ENCODE data around the gene STX4. TPM values are rescaled to one million over a fixed set of nuclear protein-coding genes. Genes with fewer than 3 reads are reported as not detected.
A peak's percentile ranks its signal among the peaks of the same experiment; 100 is the strongest.

Gene STX4
- polyA plus RNA-seq, 1 of the 3 experiments (the other 2 are of a cell fraction): 117 TPM

DNA sequence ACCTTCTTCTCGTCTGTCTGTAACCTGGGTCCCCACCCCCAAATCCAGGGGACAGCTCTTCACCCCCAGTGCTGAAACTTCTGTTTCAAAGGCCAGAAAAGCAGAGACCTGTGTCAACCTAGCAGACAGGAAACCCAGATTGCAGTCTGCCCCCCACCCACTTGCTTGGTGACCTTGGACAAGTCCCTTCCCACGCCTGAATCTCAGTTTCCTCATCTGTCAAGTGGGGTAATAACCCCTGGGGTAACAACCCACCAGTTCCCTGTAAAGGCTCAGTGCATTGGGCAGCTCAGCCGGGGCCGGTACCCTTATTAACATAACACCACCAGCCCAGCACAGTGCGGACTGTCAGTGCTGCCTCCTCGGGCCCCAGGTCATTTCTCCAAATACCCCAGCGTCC, 24.2 kb upstream of the STX4 start:
- H3F3A ChIP-seq (replicated peaks; ENCODE audit: insufficient read depth): peaks cover 11% of the 10 kb centered on the region
- peak overlapping the region; percentile 54 to 73 for H3K4me3 ChIP-seq (ENCODE audit: low read depth in 2 of 2, low read length in 1 of 2)
- no peaks in the 10 kb centered on the region for H3K36me3 ChIP-seq (replicated peaks in 1 of 2; ENCODE audit: control insufficient read depth in 1 of 2, insufficient read depth in 2 of 2, low read length in 1 of 2)
- peak overlapping the region; percentile 87 for H3K4me2 ChIP-seq
- DNase-seq: peak; percentile 15
- TF ChIP-seq FOXJ3 (CRISPR knock-in tag; IDR thresholded peaks at IDR 0.05): no peak
- TF ChIP-seq, protein P1, sequence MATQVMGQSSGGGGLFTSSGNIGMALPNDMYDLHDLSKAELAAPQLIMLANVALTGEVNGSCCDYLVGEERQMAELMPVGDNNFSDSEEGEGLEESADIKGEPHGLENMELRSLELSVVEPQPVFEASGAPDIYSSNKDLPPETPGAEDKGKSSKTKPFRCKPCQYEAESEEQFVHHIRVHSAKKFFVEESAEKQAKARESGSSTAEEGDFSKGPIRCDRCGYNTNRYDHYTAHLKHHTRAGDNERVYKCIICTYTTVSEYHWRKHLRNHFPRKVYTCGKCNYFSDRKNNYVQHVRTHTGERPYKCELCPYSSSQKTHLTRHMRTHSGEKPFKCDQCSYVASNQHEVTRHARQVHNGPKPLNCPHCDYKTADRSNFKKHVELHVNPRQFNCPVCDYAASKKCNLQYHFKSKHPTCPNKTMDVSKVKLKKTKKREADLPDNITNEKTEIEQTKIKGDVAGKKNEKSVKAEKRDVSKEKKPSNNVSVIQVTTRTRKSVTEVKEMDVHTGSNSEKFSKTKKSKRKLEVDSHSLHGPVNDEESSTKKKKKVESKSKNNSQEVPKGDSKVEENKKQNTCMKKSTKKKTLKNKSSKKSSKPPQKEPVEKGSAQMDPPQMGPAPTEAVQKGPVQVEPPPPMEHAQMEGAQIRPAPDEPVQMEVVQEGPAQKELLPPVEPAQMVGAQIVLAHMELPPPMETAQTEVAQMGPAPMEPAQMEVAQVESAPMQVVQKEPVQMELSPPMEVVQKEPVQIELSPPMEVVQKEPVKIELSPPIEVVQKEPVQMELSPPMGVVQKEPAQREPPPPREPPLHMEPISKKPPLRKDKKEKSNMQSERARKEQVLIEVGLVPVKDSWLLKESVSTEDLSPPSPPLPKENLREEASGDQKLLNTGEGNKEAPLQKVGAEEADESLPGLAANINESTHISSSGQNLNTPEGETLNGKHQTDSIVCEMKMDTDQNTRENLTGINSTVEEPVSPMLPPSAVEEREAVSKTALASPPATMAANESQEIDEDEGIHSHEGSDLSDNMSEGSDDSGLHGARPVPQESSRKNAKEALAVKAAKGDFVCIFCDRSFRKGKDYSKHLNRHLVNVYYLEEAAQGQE (IDR thresholded peaks at IDR 0.05; ENCODE audit: low read depth, low read length): no peak
- TF ChIP-seq, protein P2, sequence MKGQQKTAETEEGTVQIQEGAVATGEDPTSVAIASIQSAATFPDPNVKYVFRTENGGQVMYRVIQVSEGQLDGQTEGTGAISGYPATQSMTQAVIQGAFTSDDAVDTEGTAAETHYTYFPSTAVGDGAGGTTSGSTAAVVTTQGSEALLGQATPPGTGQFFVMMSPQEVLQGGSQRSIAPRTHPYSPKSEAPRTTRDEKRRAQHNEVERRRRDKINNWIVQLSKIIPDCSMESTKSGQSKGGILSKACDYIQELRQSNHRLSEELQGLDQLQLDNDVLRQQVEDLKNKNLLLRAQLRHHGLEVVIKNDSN (IDR thresholded peaks at IDR 0.05; ENCODE audit: borderline replicate concordance, low read depth): no peak
- no peak for TF ChIP-seq TCF12 (IDR thresholded peaks at IDR 0.05)
- H3K27ac ChIP-seq (ENCODE audit: low read depth in 2 of 2, low read length in 1 of 2): peak overlapping the region in 1 of 2 experiments; percentile 62; a peak in 1 of 4 replicates
- no peak overlapping the region for H3K9ac ChIP-seq
- peaks cover 4 to 12% of the 10 kb centered on the region in 2 experiments; a peak in 1 of 4 replicates for H3K4me1 ChIP-seq (ENCODE audit: control insufficient read depth in 1 of 2, insufficient read depth in 2 of 2, low read depth in 1 of 2, low read length in 1 of 2)
- H2AFZ ChIP-seq (ENCODE audit: low read depth): no peak overlapping the region
- CTCF ChIA-PET: interaction anchor here (1.3 kb wide), 1 partner anchor 433 kb away, joined by 3 read pairs; the partner anchor contains the start of gene ZNF843
- H3K9me2 ChIP-seq: no peaks in the 10 kb centered on the region
- H3K9me3 ChIP-seq: no peaks in the 10 kb centered on the region
- WGBS (ENCODE audit: low lambda C conversion rate): 89% methylated on average over 7 of the region's 7 CpGs
- H3K27me3 ChIP-seq (ENCODE audit: insufficient read depth): no peaks in the 10 kb centered on the region
- peaks cover 43% of the 10 kb centered on the region for H3K79me2 ChIP-seq (ENCODE audit: insufficient read depth)
- H4K20me1 ChIP-seq (ENCODE audit: insufficient read depth): no peaks in the 10 kb centered on the region
- POLR2A ChIA-PET: no interaction called here

DNA sequence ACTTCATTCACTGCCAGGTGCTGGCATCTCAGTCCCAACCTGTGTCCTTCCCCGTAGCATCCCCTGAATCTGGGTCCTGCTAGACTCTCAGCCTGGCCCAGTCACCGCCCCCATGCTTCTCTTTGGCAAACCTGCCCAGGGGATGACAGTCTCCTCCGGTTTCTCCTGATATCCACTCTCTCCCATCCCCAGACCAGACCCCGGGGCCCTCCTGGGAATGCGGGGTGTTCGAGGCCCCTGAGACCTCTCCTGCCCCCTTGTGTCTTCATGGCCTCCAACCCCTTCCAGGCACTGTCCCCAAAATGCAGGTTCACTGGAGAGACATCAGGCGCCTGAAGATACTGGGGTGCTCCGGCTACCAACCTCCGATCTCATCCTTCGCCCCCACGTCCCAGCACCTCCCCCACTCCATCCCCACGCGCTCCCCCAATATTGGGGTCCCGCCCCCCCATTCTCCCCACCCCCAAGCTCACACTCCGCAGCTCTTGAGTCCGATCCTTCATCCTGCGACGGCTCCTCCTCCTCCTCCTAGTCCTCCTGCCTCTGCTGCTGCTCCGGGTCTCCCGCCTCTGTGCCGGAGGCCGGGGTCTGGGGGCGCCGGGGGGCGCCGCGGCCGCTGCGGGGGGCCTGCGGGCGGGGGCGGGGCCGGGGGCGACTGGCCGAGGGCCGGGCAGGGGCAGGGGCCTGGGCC, 23.3 kb upstream of the STX4 start:
- POLR2A ChIA-PET: no interaction called here
- H3K9ac ChIP-seq: peak overlapping the region; percentile 38

More for the DNA sequence above, 23.3 kb upstream of the STX4 start:
- H4K20me1 ChIP-seq (ENCODE audit: insufficient read depth): no peaks in the 10 kb centered on the region
- 10% methylated on average over 30 of the region's 36 CpGs for WGBS (ENCODE audit: low lambda C conversion rate)
- H3K4me1 ChIP-seq (ENCODE audit: control insufficient read depth in 1 of 2, insufficient read depth in 2 of 2, low read depth in 1 of 2, low read length in 1 of 2): peaks cover 4 to 12% of the 10 kb centered on the region in 2 experiments; a peak in 1 of 4 replicates
- H3K36me3 ChIP-seq (replicated peaks in 1 of 2; ENCODE audit: control insufficient read depth in 1 of 2, insufficient read depth in 2 of 2, low read length in 1 of 2): no peaks in the 10 kb centered on the region
- H2AFZ ChIP-seq (ENCODE audit: low read depth): no peak overlapping the region
- H3K4me2 ChIP-seq: peak overlapping the region; percentile 87
- TF ChIP-seq EP300 (IDR thresholded peaks at IDR 0.05; ENCODE audit: borderline replicate concordance in 1 of 2, low read depth in 1 of 2, low read length in 1 of 2) (no peak), SMC3 (IDR thresholded peaks at IDR 0.05; ENCODE audit: low read depth, low read length) (no peak), RAD21 (IDR thresholded peaks at IDR 0.05; ENCODE audit: low read length) (peak; percentile 10; the same call in 1 of the 2 replicates), CHD2 (IDR thresholded peaks at IDR 0.05; ENCODE audit: low read length, partially characterized antibody) (no peak), MXI1 (IDR thresholded peaks at IDR 0.05; ENCODE audit: low read depth, low read length) (no peak), RCOR1 (IDR thresholded peaks at IDR 0.05; ENCODE audit: low read length) (no peak)
- TF ChIP-seq, protein P3, sequence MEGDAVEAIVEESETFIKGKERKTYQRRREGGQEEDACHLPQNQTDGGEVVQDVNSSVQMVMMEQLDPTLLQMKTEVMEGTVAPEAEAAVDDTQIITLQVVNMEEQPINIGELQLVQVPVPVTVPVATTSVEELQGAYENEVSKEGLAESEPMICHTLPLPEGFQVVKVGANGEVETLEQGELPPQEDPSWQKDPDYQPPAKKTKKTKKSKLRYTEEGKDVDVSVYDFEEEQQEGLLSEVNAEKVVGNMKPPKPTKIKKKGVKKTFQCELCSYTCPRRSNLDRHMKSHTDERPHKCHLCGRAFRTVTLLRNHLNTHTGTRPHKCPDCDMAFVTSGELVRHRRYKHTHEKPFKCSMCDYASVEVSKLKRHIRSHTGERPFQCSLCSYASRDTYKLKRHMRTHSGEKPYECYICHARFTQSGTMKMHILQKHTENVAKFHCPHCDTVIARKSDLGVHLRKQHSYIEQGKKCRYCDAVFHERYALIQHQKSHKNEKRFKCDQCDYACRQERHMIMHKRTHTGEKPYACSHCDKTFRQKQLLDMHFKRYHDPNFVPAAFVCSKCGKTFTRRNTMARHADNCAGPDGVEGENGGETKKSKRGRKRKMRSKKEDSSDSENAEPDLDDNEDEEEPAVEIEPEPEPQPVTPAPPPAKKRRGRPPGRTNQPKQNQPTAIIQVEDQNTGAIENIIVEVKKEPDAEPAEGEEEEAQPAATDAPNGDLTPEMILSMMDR (IDR thresholded peaks at IDR 0.05): peak; percentile 38
- TF ChIP-seq, protein P4, sequence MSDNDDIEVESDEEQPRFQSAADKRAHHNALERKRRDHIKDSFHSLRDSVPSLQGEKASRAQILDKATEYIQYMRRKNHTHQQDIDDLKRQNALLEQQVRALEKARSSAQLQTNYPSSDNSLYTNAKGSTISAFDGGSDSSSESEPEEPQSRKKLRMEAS (IDR thresholded peaks at IDR 0.05; ENCODE audit: low read depth): no peak
- TF ChIP-seq, protein P2 (IDR thresholded peaks at IDR 0.05; ENCODE audit: borderline replicate concordance, low read depth): no peak
- CTCF ChIA-PET: interaction anchor here (1.2 to 1.3 kb wide), 2 partner anchors 12 to 433 kb away, joined by 3 read pairs; partner anchors contain the start of gene ZNF843
- peak overlapping the region; percentile 54 to 73 for H3K4me3 ChIP-seq (ENCODE audit: low read depth in 2 of 2, low read length in 1 of 2)
- H3K27ac ChIP-seq (ENCODE audit: low read depth in 2 of 2, low read length in 1 of 2): peak overlapping the region; percentile 1 to 14; a peak in 2 of 4 replicates
- no peaks in the 10 kb centered on the region for H3K9me2 ChIP-seq
- no peaks in the 10 kb centered on the region for H3K9me3 ChIP-seq
- H3K79me2 ChIP-seq (ENCODE audit: insufficient read depth): peaks cover 35% of the 10 kb centered on the region
- peak; percentile 69 for DNase-seq
- peaks cover 11% of the 10 kb centered on the region for H3F3A ChIP-seq (replicated peaks; ENCODE audit: insufficient read depth)
- H3K27me3 ChIP-seq (ENCODE audit: insufficient read depth): no peaks in the 10 kb centered on the region
